A549 treated with ZK216348 at 1 μM for 4 hours (cell line): ENCODE results near the gene ZNF341. TPM values are rescaled to one million over a fixed set of nuclear protein-coding genes. Genes with fewer than 3 reads are reported as not detected.

Experiments used
- total RNA-seq: library from RNA; stranded (reverse); fragments of 200-300 nt; extraction: Qiagen RNA extraction; gene quantifications from 5 replicates; pipeline ENCODE4 v1.2.3, GENCODE V29; 2022; ENCODE audit warnings: low read depth

The ZNF341 gene
- 2.4 to 5.7 TPM (median 4.5 TPM) in 5 replicates for total RNA-seq

GRCh38 chr20:33731693-33732165, at the start of gene ZNF341:
TSS of gene ZNF341 (plus strand) at chr20:33731996. CDS start at chr20:33732022, 26 bp downstream.

GRCh38 chr20:33686100-33686983, 45.5 kb upstream of the ZNF341 start, which contains the start of gene E2F1:
TSS of gene E2F1 (minus strand) at chr20:33686385. CDS start at chr20:33686264, 121 bp downstream.

GRCh38 chr20:33719989-33720709, 11.6 kb upstream of the ZNF341 start, which contains the start of gene PXMP4:
TSS of gene PXMP4 (minus strand) at chr20:33720310. CDS start at chr20:33720207, 103 bp downstream.

GRCh38 chr20:33810885-33811775, 79.3 kb downstream of the ZNF341 start, which contains the start of gene CHMP4B:
TSS of gene CHMP4B (plus strand) at chr20:33811348. CDS start at chr20:33811469, 121 bp downstream.

Other genes starting within 250 kb of the ZNF341 start
- 4.2 to 8.4 TPM (median 5.9 TPM) in 5 replicates for gene CBFA2T2, start 241.9 kb upstream of the ZNF341 start, total RNA-seq
- gene C20orf144, start 69.7 kb upstream of the ZNF341 start, total RNA-seq: 0.08 to 0.19 TPM in 2 of 5 replicates, not detected in the others
- not detected in 5 replicates for gene ACTL10, start 65.1 kb upstream of the ZNF341 start, total RNA-seq
- 6.1 to 15.5 TPM (median 11.7 TPM) in 5 replicates for gene NECAB3, start 57.6 kb upstream of the ZNF341 start, total RNA-seq
- gene E2F1, start 45.6 kb upstream of the ZNF341 start, total RNA-seq: 18.7 to 31.7 TPM (median 30.7 TPM) in 5 replicates
- gene PXMP4, start 11.7 kb upstream of the ZNF341 start, total RNA-seq: 2.8 to 7.4 TPM (median 5.8 TPM) in 5 replicates
- gene CHMP4B, start 79.4 kb downstream of the ZNF341 start, total RNA-seq: 154 to 186 TPM (median 177 TPM) in 5 replicates